Activated T-helper 1 cell treated with Interleukin-2 at 50 U/mL for 16 hours (primary cell): ENCODE results near the gene PAK1.
A peak's percentile ranks its signal among the peaks of the same experiment; 100 is the strongest.

ENCODE experiments used
- DNase-seq: peaks from one replicate; pipeline ENCODE4 v3.0.0-alpha.2; 2020; ENCODE audit warnings: low read depth

The PAK1 gene

GRCh38 chr11:77435972-77436371 lies 37.9 kb downstream of the PAK1 start:
- no peak for DNase-seq

DNA sequence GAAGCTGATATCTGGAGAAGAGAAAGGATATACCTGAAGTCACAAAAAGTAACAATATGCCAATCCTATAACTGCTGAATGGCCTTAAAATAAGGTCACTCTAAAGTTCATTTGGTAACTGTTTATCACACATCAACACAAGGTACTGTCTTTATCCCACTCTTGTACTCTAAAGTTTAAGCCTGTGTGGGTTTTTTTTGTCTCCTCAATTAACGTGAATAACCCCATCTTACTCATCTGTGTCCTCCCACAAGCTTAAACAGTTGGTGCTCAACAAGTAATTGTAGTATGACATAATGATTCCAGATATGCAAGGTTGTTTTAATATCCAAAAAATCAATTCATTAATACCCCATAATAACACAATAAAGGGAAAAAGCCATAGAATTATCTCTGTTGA lies 42.1 kb downstream of the PAK1 start:
- DNase-seq: no peak

DNA sequence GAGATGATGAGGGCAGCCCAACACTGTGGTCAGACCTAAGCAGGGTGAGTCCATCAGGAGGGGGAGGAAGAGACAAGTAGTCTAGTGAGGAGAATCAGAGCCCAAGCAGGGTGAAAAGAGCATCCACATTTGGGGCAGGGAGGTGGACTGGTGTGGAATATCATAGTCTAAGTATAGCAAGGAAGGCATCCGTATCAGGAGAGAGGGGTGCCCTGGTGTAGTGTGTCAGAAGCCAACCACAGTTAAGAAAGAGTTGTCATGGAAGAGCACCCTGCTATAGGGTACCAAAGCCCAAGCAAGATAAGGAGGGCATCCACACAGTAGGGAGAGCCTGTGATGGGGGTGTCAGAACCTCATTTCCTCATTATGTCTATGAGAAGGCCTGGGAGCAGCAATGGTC lies 45.3 kb downstream of the PAK1 start:
- no peak for DNase-seq

- DNase-seq: no peak
These were observed 48.5 kb downstream of the PAK1 start for GRCh38 chr11:77425346-77425745.

- DNase-seq: no peak
These were observed 49.2 kb downstream of the PAK1 start for GRCh38 chr11:77424644-77425043.

DNA sequence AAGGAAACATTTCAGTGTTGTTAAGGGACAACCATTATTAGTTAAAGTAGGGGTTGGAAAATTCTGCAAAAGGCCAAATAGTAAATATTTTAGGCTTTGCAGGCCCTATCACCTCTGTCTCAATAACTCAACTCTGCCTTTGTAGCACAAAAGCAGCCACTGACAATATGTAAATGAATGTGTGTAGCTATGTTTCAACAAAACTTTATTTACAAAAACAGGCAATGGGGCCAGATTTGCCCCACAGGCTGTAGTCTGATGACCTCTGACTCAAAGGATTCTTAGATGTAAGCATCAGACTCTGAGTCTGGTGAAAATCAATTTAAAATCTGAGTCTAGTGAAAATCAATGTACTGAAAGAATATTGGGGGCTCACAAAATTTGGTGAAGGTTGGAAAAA lies 50.3 kb downstream of the PAK1 start:
- DNase-seq: no peak

DNA sequence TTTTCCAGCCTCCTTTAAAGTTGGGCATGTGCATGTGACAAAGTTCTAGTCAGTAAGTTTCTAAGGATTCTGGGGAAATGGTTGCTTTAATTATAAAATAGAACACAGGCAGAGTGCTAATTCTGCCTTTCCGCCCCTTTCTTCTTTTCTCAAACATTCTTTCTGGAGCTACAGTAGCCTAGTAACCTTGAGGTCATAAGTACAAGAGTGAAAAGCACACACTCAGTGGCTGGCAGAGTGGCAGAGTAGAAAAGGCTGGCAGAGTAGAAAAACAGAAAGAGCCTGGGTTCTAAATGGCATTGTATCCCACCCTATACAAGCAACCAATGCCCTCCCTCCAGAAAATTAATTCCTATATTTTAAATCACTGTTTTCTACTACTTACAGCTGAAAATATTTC lies 51.2 kb downstream of the PAK1 start:
- DNase-seq: no peak

- no peak for DNase-seq
These were observed 52.7 kb downstream of the PAK1 start for GRCh38 chr11:77421041-77421723.

DNA sequence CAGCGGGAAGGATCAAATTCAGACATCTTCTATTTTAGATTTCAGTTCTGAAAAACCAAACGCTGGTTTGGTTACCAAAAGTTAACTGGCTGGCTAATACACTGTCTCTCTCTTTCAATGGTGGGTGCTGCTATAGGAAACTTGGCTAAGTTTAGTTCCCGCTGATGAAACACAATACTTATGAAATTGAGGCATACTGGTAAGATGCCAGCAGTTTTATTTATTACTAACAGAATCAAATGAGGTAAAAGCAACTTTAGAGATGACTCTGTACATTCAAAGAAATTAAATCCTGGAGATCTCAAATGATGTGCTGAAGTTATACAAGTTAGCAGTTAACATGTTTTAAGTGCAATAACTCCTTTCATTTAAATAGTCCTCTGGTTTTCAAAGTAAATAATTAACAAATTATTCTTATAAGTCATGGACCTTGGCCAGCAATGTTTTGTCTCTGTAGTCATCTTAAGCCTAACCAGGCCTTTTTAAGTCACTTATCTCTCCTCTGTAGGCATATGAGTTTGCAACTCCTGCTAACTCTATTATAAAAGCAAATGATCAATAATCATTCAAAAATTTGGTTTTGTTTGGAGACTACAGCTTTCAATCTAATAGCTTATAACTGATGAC lies 54.8 kb downstream of the PAK1 start:
- DNase-seq: no peak

GRCh38 chr11:77418155-77418970 lies 55.5 kb downstream of the PAK1 start:
- DNase-seq: no peak

DNA sequence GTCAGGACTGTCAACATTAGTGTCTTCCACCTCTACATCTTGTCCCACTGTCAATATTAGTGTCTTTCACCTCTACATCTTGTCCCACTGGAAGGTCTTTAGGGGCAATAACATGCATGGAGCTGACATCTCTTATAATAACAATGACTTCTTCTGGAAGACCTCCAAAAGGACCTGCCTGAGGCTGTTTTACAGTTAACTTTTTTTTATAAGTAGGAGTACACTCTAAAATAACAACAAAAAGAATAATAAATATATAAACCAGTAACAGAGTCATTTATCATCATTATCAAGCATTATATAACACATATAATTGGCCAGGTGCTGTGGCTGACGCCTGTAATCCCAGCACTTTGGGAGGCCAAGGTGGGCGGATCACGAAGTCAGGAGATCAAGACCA lies 57.5 kb downstream of the PAK1 start:
- no peak for DNase-seq

DNA sequence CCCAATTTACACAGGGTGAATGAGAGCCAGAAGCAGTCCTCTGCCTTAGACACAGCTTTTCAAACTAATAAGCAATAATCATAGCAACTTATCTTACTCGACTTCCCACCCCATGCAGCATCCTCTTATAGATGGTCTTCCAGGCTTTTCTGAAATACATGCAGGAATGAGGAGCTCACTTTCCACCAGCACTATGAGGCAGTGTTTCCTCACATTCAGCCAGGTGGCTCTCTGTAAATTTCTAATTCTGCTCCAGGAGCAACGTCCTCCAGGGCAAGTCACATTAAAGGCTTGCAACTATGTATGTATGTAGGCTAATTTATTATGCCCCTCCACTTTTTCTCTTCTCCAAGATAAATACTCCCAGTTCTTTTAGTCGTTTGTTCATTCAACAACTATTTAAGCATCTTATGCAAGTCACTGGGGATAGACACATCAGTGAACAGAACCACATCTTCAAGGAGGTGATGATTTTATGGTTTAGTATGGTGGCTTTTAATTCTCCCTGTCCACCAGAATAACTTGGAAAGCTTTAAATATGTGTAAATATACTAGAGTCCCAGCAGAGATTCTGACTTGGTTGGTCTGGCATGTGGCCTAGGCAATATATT lies 59.9 kb downstream of the PAK1 start:
- DNase-seq: no peak

GRCh38 chr11:77412814-77413213 lies 61.1 kb downstream of the PAK1 start:
- no peak for DNase-seq

DNA sequence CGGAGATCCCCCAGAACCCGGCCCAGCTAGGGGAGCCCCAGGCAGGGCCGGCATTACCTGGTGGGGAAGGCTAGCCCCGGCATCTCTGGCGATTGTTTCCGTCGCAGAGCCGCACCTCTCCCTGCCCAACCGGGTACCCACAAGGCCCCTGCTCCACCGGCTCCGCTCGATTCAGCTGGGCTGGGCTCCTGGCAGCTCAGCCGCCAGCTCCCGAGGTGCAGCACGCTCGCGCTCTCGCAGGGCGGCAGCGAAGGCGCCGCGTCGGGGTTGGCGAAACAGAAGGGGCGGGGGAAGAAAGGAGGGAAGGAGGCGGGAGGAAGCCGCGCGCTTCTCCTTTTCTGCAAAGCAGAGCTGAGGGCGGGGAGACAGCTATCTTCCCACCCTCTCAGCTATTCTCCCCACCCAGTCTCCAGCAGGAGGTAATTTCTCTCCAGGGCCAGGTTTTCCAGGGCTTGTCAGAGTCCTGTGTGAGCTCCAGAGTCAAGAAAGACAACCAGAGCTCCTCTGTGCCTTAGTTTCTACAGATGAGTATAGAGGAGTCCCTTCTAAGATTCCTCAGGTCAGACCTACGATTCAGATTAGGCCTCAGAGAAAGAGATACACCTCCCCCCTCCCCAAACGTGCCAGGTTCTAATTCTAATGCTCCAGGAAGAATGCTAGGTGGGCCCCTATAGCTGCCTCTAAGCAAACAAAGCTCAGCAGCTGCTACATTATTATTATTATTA lies 62.0 kb downstream of the PAK1 start:
- peak; percentile 62 for DNase-seq

GRCh38 chr11:77411137-77411707 lies 62.7 kb downstream of the PAK1 start:
- no peak for DNase-seq

- DNase-seq: no peak
These were observed 63.6 kb downstream of the PAK1 start for GRCh38 chr11:77410076-77410827.

DNA sequence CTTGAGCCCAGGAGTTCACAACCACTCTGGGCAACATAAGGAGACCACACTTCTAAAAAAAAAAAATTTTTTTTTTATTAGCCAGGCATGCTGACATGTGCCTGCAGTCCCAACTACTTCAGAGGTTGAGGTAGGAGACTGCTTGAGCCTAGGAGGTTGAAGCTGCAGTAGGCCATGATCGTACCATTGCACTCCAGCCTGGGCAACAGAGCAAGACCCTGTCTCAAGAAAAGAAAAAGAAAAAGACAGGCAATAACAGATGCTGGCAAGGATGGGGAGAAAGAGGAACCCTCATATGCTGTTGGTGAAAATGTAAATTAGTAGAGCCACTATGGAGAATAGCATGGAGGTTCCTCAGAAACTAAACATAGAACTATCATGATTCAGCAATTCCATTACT lies 64.8 kb downstream of the PAK1 start:
- DNase-seq: no peak

DNA sequence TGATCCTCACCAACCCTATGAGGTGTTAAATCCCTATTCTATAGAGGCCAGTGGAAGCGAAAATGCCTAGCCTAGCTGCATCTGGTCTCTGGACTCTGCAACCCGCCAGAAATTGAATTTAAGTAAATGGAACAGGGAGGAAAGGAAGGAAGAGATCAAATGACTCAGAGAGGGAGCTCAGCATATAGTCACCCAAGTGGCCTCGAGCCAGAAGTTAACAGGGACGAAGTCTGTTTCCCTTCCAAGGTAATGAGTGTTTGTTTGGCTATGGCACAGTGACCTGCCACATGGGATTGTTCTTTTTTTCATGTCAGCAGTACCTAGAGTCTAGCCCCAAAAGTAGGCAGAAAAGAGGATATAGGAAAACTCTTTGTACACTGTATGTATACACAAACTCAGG lies 66.3 kb downstream of the PAK1 start:
- DNase-seq: no peak

GRCh38 chr11:77406396-77406795 lies 67.5 kb downstream of the PAK1 start:
- DNase-seq: no peak

- no peak for DNase-seq
These were observed 70.7 kb downstream of the PAK1 start for GRCh38 chr11:77403211-77403610.

GRCh38 chr11:77402218-77402556 lies 71.7 kb downstream of the PAK1 start:
- DNase-seq: no peak
